Measurements from ENCODE around the gene BAIAP2.

DNA sequence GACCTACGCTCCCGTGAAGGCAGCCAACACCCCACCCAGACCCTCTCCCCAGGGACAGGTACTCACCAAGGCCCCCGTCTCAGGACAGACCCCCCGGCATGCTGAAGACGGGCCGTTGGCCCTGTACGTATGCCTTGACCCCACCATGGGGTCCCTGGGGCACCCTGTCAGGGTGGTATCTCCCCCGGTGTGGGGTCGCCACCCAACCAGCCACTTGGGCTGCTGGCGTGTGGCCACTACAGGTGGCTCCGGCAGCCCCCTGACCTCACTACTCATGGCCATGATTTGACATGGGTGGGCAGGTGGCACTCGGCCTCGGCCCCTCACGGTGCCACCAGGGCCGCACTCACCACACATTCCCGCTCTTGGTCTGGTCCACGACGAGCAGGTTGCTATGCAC, 89.4 kb downstream of the BAIAP2 start:
- TF ChIP-seq TAF1 (IDR thresholded peaks at IDR 0.05; ENCODE audit: borderline replicate concordance, insufficient read depth, low read length), result no peak
- TF ChIP-seq, protein P1, sequence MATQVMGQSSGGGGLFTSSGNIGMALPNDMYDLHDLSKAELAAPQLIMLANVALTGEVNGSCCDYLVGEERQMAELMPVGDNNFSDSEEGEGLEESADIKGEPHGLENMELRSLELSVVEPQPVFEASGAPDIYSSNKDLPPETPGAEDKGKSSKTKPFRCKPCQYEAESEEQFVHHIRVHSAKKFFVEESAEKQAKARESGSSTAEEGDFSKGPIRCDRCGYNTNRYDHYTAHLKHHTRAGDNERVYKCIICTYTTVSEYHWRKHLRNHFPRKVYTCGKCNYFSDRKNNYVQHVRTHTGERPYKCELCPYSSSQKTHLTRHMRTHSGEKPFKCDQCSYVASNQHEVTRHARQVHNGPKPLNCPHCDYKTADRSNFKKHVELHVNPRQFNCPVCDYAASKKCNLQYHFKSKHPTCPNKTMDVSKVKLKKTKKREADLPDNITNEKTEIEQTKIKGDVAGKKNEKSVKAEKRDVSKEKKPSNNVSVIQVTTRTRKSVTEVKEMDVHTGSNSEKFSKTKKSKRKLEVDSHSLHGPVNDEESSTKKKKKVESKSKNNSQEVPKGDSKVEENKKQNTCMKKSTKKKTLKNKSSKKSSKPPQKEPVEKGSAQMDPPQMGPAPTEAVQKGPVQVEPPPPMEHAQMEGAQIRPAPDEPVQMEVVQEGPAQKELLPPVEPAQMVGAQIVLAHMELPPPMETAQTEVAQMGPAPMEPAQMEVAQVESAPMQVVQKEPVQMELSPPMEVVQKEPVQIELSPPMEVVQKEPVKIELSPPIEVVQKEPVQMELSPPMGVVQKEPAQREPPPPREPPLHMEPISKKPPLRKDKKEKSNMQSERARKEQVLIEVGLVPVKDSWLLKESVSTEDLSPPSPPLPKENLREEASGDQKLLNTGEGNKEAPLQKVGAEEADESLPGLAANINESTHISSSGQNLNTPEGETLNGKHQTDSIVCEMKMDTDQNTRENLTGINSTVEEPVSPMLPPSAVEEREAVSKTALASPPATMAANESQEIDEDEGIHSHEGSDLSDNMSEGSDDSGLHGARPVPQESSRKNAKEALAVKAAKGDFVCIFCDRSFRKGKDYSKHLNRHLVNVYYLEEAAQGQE (IDR thresholded peaks at IDR 0.05; ENCODE audit: insufficient read depth in 1 of 2, low read depth in 2 of 2, low read length in 2 of 2), result no peak
- no peak for TF ChIP-seq POLR2AphosphoS5 (IDR thresholded peaks at IDR 0.05; ENCODE audit: low read depth, low read length)
- no peak for TF ChIP-seq FOXP2 (optimal IDR thresholded peaks at IDR 0.05; ENCODE audit: borderline replicate concordance, extremely low read depth, extremely low read length, insufficient read depth)

All from PFSK-1 (cell line).